HFF-Myc (cell line): ENCODE data around the gene CAPZA2.

Experiments
- DNase-seq: peaks from one replicate; pipeline ENCODE4 v3.0.0-alpha.2; 2011; ENCODE audit warnings: low read depth; ENCODE audit errors: extremely low read depth
- H3K4me3 ChIP-seq: replicated peaks from 2 replicates; pipeline ENCODE4 v1.5.1; 2011; ENCODE audit warnings: low read depth, mild to moderate bottlenecking, control low read depth, low read length
- CTCF ChIP-seq: IDR thresholded peaks from 2 replicates; pipeline ENCODE4 v1.5.1; 2012; ENCODE audit warnings: mild to moderate bottlenecking, low read depth, low read length, control low read depth; ENCODE audit errors: missing control alignments

Gene CAPZA2

GRCh38 chr7:116910383-116910782 is 48.0 kb downstream of the CAPZA2 start:
- no peak overlapping the region for H3K4me3 ChIP-seq
- no peak for DNase-seq
- no peak for TF ChIP-seq CTCF

GRCh38 chr7:116911801-116912200 is 49.4 kb downstream of the CAPZA2 start:
- no peak for TF ChIP-seq CTCF
- DNase-seq = no peak
- no peak overlapping the region for H3K4me3 ChIP-seq

- no peak for DNase-seq
- TF ChIP-seq CTCF = no peak
- H3K4me3 ChIP-seq = no peak overlapping the region
These were observed 50.0 kb downstream of the CAPZA2 start for GRCh38 chr7:116912269-116912909.

GRCh38 chr7:116918704-116919103 is 56.3 kb downstream of the CAPZA2 start:
- no peak for TF ChIP-seq CTCF
- no peak for DNase-seq
- H3K4me3 ChIP-seq = no peak overlapping the region

GRCh38 chr7:116920359-116920758 is 58.0 kb downstream of the CAPZA2 start:
- no peak overlapping the region for H3K4me3 ChIP-seq
- no peak for DNase-seq
- no peak for TF ChIP-seq CTCF

GRCh38 chr7:116922545-116922944 is 60.2 kb downstream of the CAPZA2 start:
- TF ChIP-seq CTCF = no peak
- H3K4me3 ChIP-seq = no peak overlapping the region
- no peak for DNase-seq

- no peak for TF ChIP-seq CTCF
- no peak for DNase-seq
- no peak overlapping the region for H3K4me3 ChIP-seq
These were observed 62.4 kb downstream of the CAPZA2 start for GRCh38 chr7:116924741-116925140.
